DND-41 (cell line): ENCODE data around the gene BCL2L1.
"Not testable (repeated sequence)": the region's sequence is repeated elsewhere in the genome, so short reads cannot be mapped to it uniquely, and the experiment has no call there.

ENCODE experiments used
- ATAC-seq: fragments of 200-7000 bp; cut with Tn5 transposase; 3 replicates; pipeline ENCODE4 v1.9.1; 2021; ENCODE audit warnings: low read depth; ENCODE audit not compliant: insufficient read depth
- DNase-seq: peaks from one replicate; pipeline ENCODE4 v3.0.0-alpha.2; 2020
- H2AFZ ChIP-seq: 2 replicates; pipeline ENCODE4 v1.6.0; 2012; ENCODE audit warnings: low read depth, low read length
- H3K27ac ChIP-seq: 2 replicates; pipeline ENCODE4 v1.5.1; 2012; ENCODE audit warnings: low read length, inconsistent platforms
- H3K27me3 ChIP-seq: fragments of 200-600 bp; sonication (generic); 2 replicates; pipeline ENCODE4 v1.6.0; 2012; ENCODE audit warnings: low read length, mild to moderate bottlenecking, inconsistent platforms; ENCODE audit not compliant: insufficient read depth, poor library complexity
- H3K36me3 ChIP-seq: 2 replicates; pipeline ENCODE4 v1.5.1; 2012; ENCODE audit warnings: low read length, inconsistent platforms; ENCODE audit not compliant: insufficient read depth
- H3K4me1 ChIP-seq: 2 replicates; pipeline ENCODE4 v1.5.1; 2012; ENCODE audit warnings: mild to moderate bottlenecking, low read length; ENCODE audit not compliant: insufficient read depth
- H3K4me2 ChIP-seq: 2 replicates; pipeline ENCODE4 v1.6.0; 2012; ENCODE audit warnings: mild to moderate bottlenecking, moderate library complexity, low read length, inconsistent platforms; ENCODE audit not compliant: insufficient read depth
- H3K4me3 ChIP-seq, 2 experiments: fragments of 200-600 bp in 1 of 2; shearing (Covaris generic) in 1 of 2; 2 replicates each; pipeline ENCODE4 v1.5.1; 2012 to 2016; ENCODE audit warnings: inconsistent platforms in 2 of 2, low read length in 2 of 2, mild to moderate bottlenecking in 2 of 2, low read depth in 1 of 2, moderate library complexity in 1 of 2
- H3K79me2 ChIP-seq: 2 replicates; pipeline ENCODE4 v1.6.0; 2012; ENCODE audit warnings: low read length, inconsistent platforms; ENCODE audit not compliant: insufficient read depth
- H3K9ac ChIP-seq: 2 replicates; pipeline ENCODE4 v1.6.0; 2012; ENCODE audit warnings: low read depth, mild to moderate bottlenecking, inconsistent platforms, low read length, moderate library complexity
- H3K9me3 ChIP-seq: 2 replicates; pipeline ENCODE4 v1.5.1; 2012; ENCODE audit warnings: low read length, moderate library complexity, mild to moderate bottlenecking, inconsistent platforms; ENCODE audit not compliant: insufficient read depth, severe bottlenecking
- H4K20me1 ChIP-seq: 2 replicates; pipeline ENCODE4 v1.6.0; 2012; ENCODE audit warnings: low read length; ENCODE audit not compliant: insufficient read depth
- CTCF ChIP-seq: IDR thresholded peaks from 2 replicates; pipeline ENCODE4 v1.5.1; 2012; ENCODE audit warnings: borderline replicate concordance, low read length, moderate library complexity, mild to moderate bottlenecking; ENCODE audit not compliant: poor library complexity, severe bottlenecking; ENCODE audit errors: extremely low read depth
- EZH2 ChIP-seq: IDR thresholded peaks from 3 replicates; pipeline ENCODE4 v1.6.1; 2012; ENCODE audit warnings: borderline replicate concordance, low read depth, mild to moderate bottlenecking, moderate library complexity, low read length, inconsistent platforms; ENCODE audit not compliant: severe bottlenecking

Gene BCL2L1

GRCh38 chr20:31670371-31671228, 52.1 kb downstream of the BCL2L1 start:
- DNase-seq (no peak), ATAC-seq (no peak)
- TF ChIP-seq EZH2 (no peak), CTCF (no peak)
- Histone ChIP-seq H3K9me3 (no peaks in the 10 kb centered on the region), H3K27ac (peak overlapping the region; percentile 71), H3K4me1 (peaks cover 77% of the 10 kb centered on the region), H3K27me3 (no peaks in the 10 kb centered on the region), H4K20me1 (peaks cover 34% of the 10 kb centered on the region), H3K4me3 (no peak overlapping the region), H3K9ac (peak overlapping the region; percentile 3; the same call in 1 of the 2 replicates), H2AFZ (no peak overlapping the region), H3K79me2 (peaks cover 94% of the 10 kb centered on the region), H3K4me2 (no peak overlapping the region), H3K36me3 (peaks cover 83% of the 10 kb centered on the region)

- H3K4me2 ChIP-seq, result no peak overlapping the region
- H2AFZ ChIP-seq, result no peak overlapping the region
- no peak for ATAC-seq
- H3K27ac ChIP-seq, result peak overlapping the region; percentile 71
- TF ChIP-seq EZH2 (no peak), CTCF (no peak)
- H3K27me3 ChIP-seq, result no peaks in the 10 kb centered on the region
- H3K9ac ChIP-seq, result 0 out of 2 replicates have a peak overlapping the region, but pooled peaks have one; percentile 3
- H4K20me1 ChIP-seq, result peaks cover 34% of the 10 kb centered on the region
- no peak for DNase-seq
- no peak overlapping the region for H3K4me3 ChIP-seq
- H3K36me3 ChIP-seq, result peaks cover 90% of the 10 kb centered on the region
- peaks cover 98% of the 10 kb centered on the region for H3K79me2 ChIP-seq
- peaks cover 77% of the 10 kb centered on the region for H3K4me1 ChIP-seq
- no peaks in the 10 kb centered on the region for H3K9me3 ChIP-seq
Measured at GRCh38 chr20:31669876-31670275, 52.8 kb downstream of the BCL2L1 start.

GRCh38 chr20:31668944-31669343, 53.7 kb downstream of the BCL2L1 start:
- not testable (repeated sequence) for H2AFZ ChIP-seq, H3K4me2 ChIP-seq, H3K4me3 ChIP-seq, ATAC-seq, H3K9me3 ChIP-seq, H3K9ac ChIP-seq, H3K27me3 ChIP-seq, DNase-seq
- H4K20me1 ChIP-seq, result peaks cover 34% of the 10 kb centered on the region
- H3K27ac ChIP-seq, result peak overlapping the region; percentile 39
- H3K79me2 ChIP-seq, result peaks cover 97% of the 10 kb centered on the region
- H3K4me1 ChIP-seq, result peaks cover 76% of the 10 kb centered on the region
- H3K36me3 ChIP-seq, result peaks cover 94% of the 10 kb centered on the region

GRCh38 chr20:31667315-31668285, 55.1 kb downstream of the BCL2L1 start:
- TF ChIP-seq CTCF, result no peak
- no peak for TF ChIP-seq EZH2
- Histone ChIP-seq H2AFZ (no peak overlapping the region), H3K27me3 (no peaks in the 10 kb centered on the region), H3K4me3 (no peak overlapping the region), H3K27ac (peak overlapping the region; percentile 70), H3K36me3 (peaks cover 87% of the 10 kb centered on the region), H3K9ac (no peak overlapping the region), H3K4me2 (no peak overlapping the region), H3K4me1 (peaks cover 76% of the 10 kb centered on the region), H4K20me1 (peaks cover 32% of the 10 kb centered on the region), H3K79me2 (peaks cover 91% of the 10 kb centered on the region), H3K9me3 (no peaks in the 10 kb centered on the region)
- no peak; the same call in 2 of the 3 replicates for ATAC-seq
- DNase-seq, result no peak
